ENCODE measurements around the gene DNHD1.

DNA sequence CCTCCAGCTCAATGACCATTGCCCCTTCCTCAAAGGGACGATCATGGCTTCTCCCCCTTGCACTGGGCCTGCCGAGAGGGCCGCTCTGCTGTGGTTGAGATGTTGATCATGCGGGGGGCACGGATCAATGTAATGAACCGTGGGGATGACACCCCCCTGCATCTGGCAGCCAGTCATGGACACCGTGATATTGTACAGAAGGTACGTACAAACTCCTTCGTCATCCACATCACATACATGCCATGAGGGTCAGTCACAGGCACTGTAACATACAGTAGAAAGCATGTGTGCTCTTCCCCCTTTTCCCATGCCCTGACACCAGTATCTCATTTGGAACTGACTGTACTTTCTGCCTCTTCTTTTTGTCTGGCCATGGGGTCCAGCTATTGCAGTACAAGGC is 110.9 kb downstream of the DNHD1 start:
- TF ChIP-seq POLR2A (IDR thresholded peaks at IDR 0.05), result no peak
- TF ChIP-seq, protein P1, sequence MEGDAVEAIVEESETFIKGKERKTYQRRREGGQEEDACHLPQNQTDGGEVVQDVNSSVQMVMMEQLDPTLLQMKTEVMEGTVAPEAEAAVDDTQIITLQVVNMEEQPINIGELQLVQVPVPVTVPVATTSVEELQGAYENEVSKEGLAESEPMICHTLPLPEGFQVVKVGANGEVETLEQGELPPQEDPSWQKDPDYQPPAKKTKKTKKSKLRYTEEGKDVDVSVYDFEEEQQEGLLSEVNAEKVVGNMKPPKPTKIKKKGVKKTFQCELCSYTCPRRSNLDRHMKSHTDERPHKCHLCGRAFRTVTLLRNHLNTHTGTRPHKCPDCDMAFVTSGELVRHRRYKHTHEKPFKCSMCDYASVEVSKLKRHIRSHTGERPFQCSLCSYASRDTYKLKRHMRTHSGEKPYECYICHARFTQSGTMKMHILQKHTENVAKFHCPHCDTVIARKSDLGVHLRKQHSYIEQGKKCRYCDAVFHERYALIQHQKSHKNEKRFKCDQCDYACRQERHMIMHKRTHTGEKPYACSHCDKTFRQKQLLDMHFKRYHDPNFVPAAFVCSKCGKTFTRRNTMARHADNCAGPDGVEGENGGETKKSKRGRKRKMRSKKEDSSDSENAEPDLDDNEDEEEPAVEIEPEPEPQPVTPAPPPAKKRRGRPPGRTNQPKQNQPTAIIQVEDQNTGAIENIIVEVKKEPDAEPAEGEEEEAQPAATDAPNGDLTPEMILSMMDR (IDR thresholded peaks at IDR 0.05 in 4 of 5, conservative IDR thresholded peaks at IDR 0.05 in 1 of 5), result no peak
